ENCODE data around the gene HNF4A.

- TF ChIP-seq EZH2phosphoT487 (IDR thresholded peaks at IDR 0.05; ENCODE audit: borderline replicate concordance, low read depth, low read length) (no peak), CTCF (conservative IDR thresholded peaks at IDR 0.05; ENCODE audit: low read length) (no peak)
Observed at GRCh38 chr20:44425923-44426322, 70.4 kb downstream of the HNF4A start.

Data from OCI-LY7 (cell line).